Endothelial cell of umbilical vein (primary cell): Measurements from ENCODE around the gene ADAMTS17. TPM values are rescaled to one million over a fixed set of nuclear protein-coding genes. Genes with fewer than 3 reads are reported as not detected.

ENCODE experiments used
- BruUV-seq: library from RNA; stranded (reverse); fragments of 400-500 nt; replicated peaks from 2 replicates; lab custom pipeline; 2021; lab: Mats Ljungman, UMichigan
- CTCF ChIA-PET: fragments of 300-600, 350-600 bp; sonication (Branson Sonifier 250); formaldehyde crosslinking; loops from one replicate; lab custom pipeline; 2021; ENCODE audit warnings: antibody characterized with exemption, inconsistent platforms; lab: Charles Lee
- POLR2A ChIA-PET: fragments of 300-600, 350-600 bp; sonication (Branson Sonifier 250); formaldehyde crosslinking; loops from one replicate; lab custom pipeline; 2021; ENCODE audit warnings: antibody characterized with exemption, inconsistent platforms; lab: Charles Lee
- DNase-seq: peaks from one replicate; pipeline ENCODE4 v3.0.0-alpha.2; 2011; ENCODE audit warnings: low read depth, low spot score
- FAIRE-seq: peaks from 2 replicates; lab custom pipeline; 2011; peaks lifted over from hg19 to GRCh38; lab: Jason Lieb, UNC
- H2AFZ ChIP-seq: 2 replicates; pipeline ENCODE4 v1.6.0; 2012; ENCODE audit warnings: low read depth, low read length, control low read depth, inconsistent platforms
- H3K27ac ChIP-seq: 2 replicates; pipeline ENCODE4 v1.5.1; 2011; ENCODE audit warnings: low read depth, mild to moderate bottlenecking, control low read depth, low read length, moderate library complexity; ENCODE audit not compliant: insufficient read depth
- H3K27me3 ChIP-seq, 2 experiments: 2 replicates each; pipeline versions ENCODE4 v1.6.0 to v1.6.1; 2011; ENCODE audit warnings: low read length in 2 of 2, mixed read lengths in 1 of 2; ENCODE audit not compliant: control insufficient read depth in 2 of 2, insufficient read depth in 2 of 2
- H3K36me3 ChIP-seq, 2 experiments: 2 replicates in 1 of 2; 3 replicates in 1 of 2; pipeline ENCODE4 v1.5.1; 2011; ENCODE audit warnings: low read length in 2 of 2, mild to moderate bottlenecking in 1 of 2, moderate library complexity in 1 of 2; ENCODE audit not compliant: control insufficient read depth in 2 of 2, insufficient read depth in 2 of 2; ENCODE audit errors: extremely low read depth in 1 of 2
- H3K4me1 ChIP-seq: 3 replicates; pipeline ENCODE4 v1.5.1; 2011; ENCODE audit warnings: mild to moderate bottlenecking, low read length; ENCODE audit not compliant: control insufficient read depth, insufficient read depth; ENCODE audit errors: extremely low read depth
- H3K4me2 ChIP-seq: 2 replicates; pipeline ENCODE4 v1.6.1; 2011; ENCODE audit warnings: low read length, control low read depth, mixed read lengths; ENCODE audit not compliant: insufficient read depth
- H3K4me3 ChIP-seq, 3 experiments: fragments of 200-600 bp in 1 of 3; sonication (generic), shearing (Covaris generic) in 1 of 3; replicated peaks in 1 of 3; 2 replicates each; pipeline ENCODE4 v1.5.1; 2011 to 2016; ENCODE audit warnings: control low read depth in 3 of 3, low read length in 3 of 3, mild to moderate bottlenecking in 2 of 3, inconsistent platforms in 1 of 3, low read depth in 1 of 3, moderate library complexity in 1 of 3; ENCODE audit not compliant: insufficient read depth in 1 of 3
- H3K79me2 ChIP-seq: 2 replicates; pipeline ENCODE4 v1.6.0; 2012; ENCODE audit warnings: low read length, inconsistent platforms; ENCODE audit not compliant: control insufficient read depth, insufficient read depth
- H3K9ac ChIP-seq: replicated peaks from 2 replicates; pipeline ENCODE3; 2011; ENCODE audit warnings: low read length, control low read depth; ENCODE audit not compliant: insufficient read depth; ENCODE audit errors: extremely low read depth
- H3K9me1 ChIP-seq: replicated peaks from 3 replicates; pipeline ENCODE4 v1.6.0; 2011; ENCODE audit warnings: mild to moderate bottlenecking, low read length; ENCODE audit not compliant: control insufficient read depth, insufficient read depth; ENCODE audit errors: extremely low read depth
- H3K9me3 ChIP-seq: replicated peaks from 2 replicates; pipeline ENCODE4 v1.5.1; 2012; ENCODE audit warnings: low read length, inconsistent platforms; ENCODE audit not compliant: control insufficient read depth, insufficient read depth
- H4K20me1 ChIP-seq: replicated peaks from 2 replicates; pipeline ENCODE3; 2011; ENCODE audit warnings: mild to moderate bottlenecking, low read length; ENCODE audit not compliant: control insufficient read depth, insufficient read depth; ENCODE audit errors: extremely low read depth
- CTCF ChIP-seq, 2 donors: IDR thresholded peaks; 1 replicate in 1 of 2; 2 replicates in 1 of 2; pipeline ENCODE4 v1.5.1; 2011; ENCODE audit warnings: low read length in 2 of 2, mild to moderate bottlenecking in 2 of 2, moderate library complexity in 2 of 2, control low read depth in 1 of 2, inconsistent platforms in 1 of 2, low read depth in 1 of 2; ENCODE audit not compliant: insufficient read depth in 1 of 2; ENCODE audit errors: extremely low read depth in 1 of 2
- EZH2 ChIP-seq: IDR thresholded peaks from 2 replicates; pipeline ENCODE4 v1.6.1; 2012; ENCODE audit warnings: borderline replicate concordance, low read depth, mild to moderate bottlenecking, moderate library complexity, low read length, inconsistent platforms; ENCODE audit not compliant: severe bottlenecking
- FOS ChIP-seq: IDR thresholded peaks from 2 replicates; pipeline ENCODE4 v1.6.1; 2011; ENCODE audit warnings: mild to moderate bottlenecking, low read length, moderate library complexity, borderline replicate concordance; ENCODE audit not compliant: insufficient read depth
- GATA2 ChIP-seq: IDR thresholded peaks from 2 replicates; pipeline ENCODE4 v1.7.0; 2011; ENCODE audit warnings: low read depth, mild to moderate bottlenecking, moderate library complexity, mixed read lengths, low read length; ENCODE audit not compliant: insufficient read length, insufficient read depth
- JUN ChIP-seq: IDR thresholded peaks from 2 replicates; pipeline ENCODE4 v1.6.1; 2011; ENCODE audit warnings: borderline replicate concordance, low read depth; ENCODE audit not compliant: insufficient read length, insufficient read depth
- MAX ChIP-seq: IDR thresholded peaks from 2 replicates; pipeline ENCODE4 v1.6.1; 2011; ENCODE audit not compliant: insufficient read depth, insufficient read length
- MYC ChIP-seq: IDR thresholded peaks from one replicate; pipeline ENCODE4 v1.6.1; 2011; ENCODE audit warnings: mild to moderate bottlenecking, low read depth, low read length
- POLR2A ChIP-seq: IDR thresholded peaks from 2 replicates; pipeline ENCODE4 v1.6.1; 2012; ENCODE audit warnings: low read depth, mild to moderate bottlenecking, control low read depth, low read length
- POLR2AphosphoS5 ChIP-seq: IDR thresholded peaks from 2 replicates; pipeline ENCODE4 v1.6.1; 2012; ENCODE audit warnings: low read depth, mild to moderate bottlenecking, control low read depth, low read length, moderate library complexity; ENCODE audit not compliant: insufficient read depth
- dilution Hi-C: fragments of 300-500 bp; cut with MboI; formaldehyde crosslinking; loops from one replicate; pipeline ENCODE4 v1.15.0; 2019; ENCODE audit warnings: low sequenced_read_pairs; ENCODE audit not compliant: extremely low pct_ligation_motif_present
- intact Hi-C: fragments of 100-400 bp; cut with micrococcal nuclease; formaldehyde crosslinking; loops from one replicate; pipeline ENCODE4 v1.10.0; 2022
- polyA plus RNA-seq, 4 experiments: library from polyadenylated mRNA; depleted of rRNA in 3 of 4; stranded (reverse) in 3 of 4; unstranded in 1 of 4; fragments of >200 nt; gene quantifications; 2 replicates each; pipeline versions ENCODE4 v1.2.1 to v1.2.3, GENCODE V29; 2011 to 2012; ENCODE audit warnings: missing spikeins in 1 of 4
- total RNA-seq: library from RNA; stranded (reverse); gene quantifications from 2 replicates; pipeline ENCODE4 v1.2.3, GENCODE V29; 2021

The ADAMTS17 gene
- total and polyA plus RNA-seq, 2 donors (not counting 3 experiments of a cell fraction or from before 2014, with no cell fraction given): 0.12 TPM; not detected in 1

- no peak for FAIRE-seq
Measured at GRCh38 chr15:100333236-100333635, 8.5 kb downstream of the ADAMTS17 start.

More at GRCh38 chr15:100333236-100333635, 8.5 kb downstream of the ADAMTS17 start:
- Histone ChIP-seq H3K27ac (no peak overlapping the region), H3K79me2 (no peaks in the 10 kb centered on the region), H3K27me3 (no peaks in the 10 kb centered on the region), H3K4me3 (no peak overlapping the region), H3K9ac (no peak overlapping the region), H3K9me3 (no peaks in the 10 kb centered on the region), H2AFZ (no peak overlapping the region), H4K20me1 (no peaks in the 10 kb centered on the region), H3K36me3 (no peaks in the 10 kb centered on the region), H3K9me1 (no peaks in the 10 kb centered on the region), H3K4me2 (no peak overlapping the region), H3K4me1 (no peaks in the 10 kb centered on the region)
- no peak for TF ChIP-seq EZH2
- TF ChIP-seq POLR2AphosphoS5: no peak
- TF ChIP-seq CTCF (IDR thresholded peaks at IDR 0.05; ENCODE audit: extremely low read depth in 1 of 2, insufficient read depth in 1 of 2, low read depth in 1 of 2, low read length in 2 of 2): no peak
- TF ChIP-seq JUN: no peak
- no peak for TF ChIP-seq MAX
- no peak for TF ChIP-seq FOS
- no peak for TF ChIP-seq GATA2
- no peak for TF ChIP-seq POLR2A
- no peak for TF ChIP-seq MYC
- dilution Hi-C loops (no loop called here), intact Hi-C loops (no loop called here)
- DNase-seq: no peak
- ChIA-PET POLR2A (no interaction called here), CTCF (interaction anchor here (1.8 kb wide), 1 partner anchor 17 kb away, joined by 7 read pairs; no protein-coding TSS in a partner anchor)
- no TSS peak for BruUV-seq
